Smooth muscle cell (in vitro differentiated cells): ENCODE results near the gene CLCNKA. TPM values are rescaled to one million over a fixed set of nuclear protein-coding genes. Genes with fewer than 3 reads are reported as not detected.

ENCODE experiments used
- DNase-seq: peaks from one replicate; lab custom pipeline; 2025; ENCODE audit not compliant: unreplicated experiment; lab: John Stamatoyannopoulos, UW
- H2AFZ ChIP-seq: fragments of 200-600 bp; sonication (generic); 2 replicates; pipeline ENCODE4 v1.6.0; 2016; ENCODE audit warnings: antibody characterized with exemption, low read depth, mild to moderate bottlenecking
- H3F3A ChIP-seq: fragments of 200-600 bp; sonication (generic); 2 replicates; pipeline ENCODE4 v1.6.0; 2017; ENCODE audit warnings: antibody characterized with exemption, low read depth
- H3K27ac ChIP-seq: fragments of 200-600 bp; sonication (generic); 2 replicates; pipeline ENCODE4 v1.5.1; 2016; ENCODE audit warnings: low read depth, mild to moderate bottlenecking
- H3K27me3 ChIP-seq: fragments of 200-600 bp; sonication (generic); 2 replicates; pipeline ENCODE4 v1.6.1; 2016; ENCODE audit warnings: low read depth, mild to moderate bottlenecking
- H3K36me3 ChIP-seq: fragments of 200-600 bp; sonication (generic); 2 replicates; pipeline ENCODE4 v1.5.1; 2016; ENCODE audit warnings: low read depth
- H3K4me1 ChIP-seq: fragments of 200-600 bp; sonication (generic); 2 replicates; pipeline ENCODE4 v1.5.1; 2016; ENCODE audit warnings: low read depth
- H3K4me2 ChIP-seq: fragments of 200-600 bp; sonication (generic); 2 replicates; pipeline ENCODE4 v1.6.0; 2016; ENCODE audit warnings: mild to moderate bottlenecking
- H3K4me3 ChIP-seq: fragments of 200-600 bp; sonication (generic); 2 replicates; pipeline ENCODE4 v1.5.1; 2016; ENCODE audit warnings: mild to moderate bottlenecking
- H3K79me2 ChIP-seq: fragments of 200-600 bp; sonication (generic); 2 replicates; pipeline ENCODE4 v1.6.0; 2016; ENCODE audit warnings: low read depth, mild to moderate bottlenecking
- H3K9ac ChIP-seq: fragments of 200-600 bp; sonication (generic); 2 replicates; pipeline ENCODE4 v1.6.0; 2016; ENCODE audit warnings: low read depth
- H3K9me3 ChIP-seq: fragments of 200-600 bp; sonication (generic); replicated peaks from 2 replicates; pipeline ENCODE4 v1.5.1; 2016; ENCODE audit warnings: low read depth
- H4K20me1 ChIP-seq: fragments of 200-600 bp; sonication (generic); 2 replicates; pipeline ENCODE4 v1.6.0; 2016; ENCODE audit warnings: low read depth
- WGBS: methylation state at CpG from one replicate; pipeline ENCODE4 v1.1.7; 2016; ENCODE audit warnings: low lambda C conversion rate; 5-methylcytosine and 5-hydroxymethylcytosine counted together
- polyA plus RNA-seq: library from polyadenylated mRNA; unstranded; fragments of >200 nt; fragmentation: Nextera tagmentation; extraction: Ambion mirVana; gene quantifications from 2 replicates; pipeline ENCODE4 v1.2.1, GENCODE V29; 2016
- total RNA-seq: library from RNA; depleted of rRNA; stranded (reverse); fragments of >200 nt; gene quantifications from 2 replicates; pipeline ENCODE4 v1.2.3, GENCODE V29; 2014
- TF ChIP-seq, protein P1 (sequence below): fragments of 200-600 bp; sonication (generic); IDR thresholded peaks from 2 replicates; pipeline ENCODE4 v1.5.1; 2017; ENCODE audit warnings: borderline replicate concordance, mild to moderate bottlenecking, antibody characterized with exemption; ENCODE audit not compliant: insufficient read depth, poor library complexity, severe bottlenecking

CLCNKA gene
- total and polyA plus RNA-seq, 2 experiments from 2014 or later: 0.46 TPM; not detected in 1

DNA sequence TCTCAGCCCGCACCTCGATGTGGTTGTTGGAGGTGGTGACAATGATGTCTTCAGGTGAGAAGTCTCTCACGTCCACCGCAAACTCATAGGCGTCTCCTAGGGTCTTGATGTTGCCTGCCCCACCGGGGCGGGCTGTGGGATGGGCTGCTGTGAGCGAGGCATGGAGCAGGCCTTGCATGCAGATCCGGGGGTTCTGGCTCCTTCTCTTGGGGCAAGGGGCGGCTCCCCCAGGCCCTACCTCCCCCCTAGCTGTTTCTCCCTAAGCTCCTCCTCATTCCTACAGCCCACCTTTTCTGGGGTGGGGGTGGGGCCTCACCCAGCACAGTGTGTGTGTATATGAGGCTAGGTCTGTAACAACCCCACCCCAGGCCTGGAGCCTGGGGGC, 4.8 kb upstream of the CLCNKA start:
- Histone ChIP-seq H2AFZ (no peak overlapping the region), H3K9me3 (no peaks in the 10 kb centered on the region), H3K4me2 (peak overlapping the region; percentile 82), H3K4me3 (peak overlapping the region; percentile 27), H3K4me1 (peaks cover 19% of the 10 kb centered on the region), H3K27me3 (no peaks in the 10 kb centered on the region), H4K20me1 (no peaks in the 10 kb centered on the region), H3K36me3 (no peaks in the 10 kb centered on the region), H3K27ac (peak overlapping the region; percentile 95), H3K9ac (peak overlapping the region; percentile 75), H3F3A (no peaks in the 10 kb centered on the region), H3K79me2 (no peaks in the 10 kb centered on the region)
- DNase-seq: no peak
- 95% methylated on average over 10 of the region's 10 CpGs for WGBS
- TF ChIP-seq, protein P1, sequence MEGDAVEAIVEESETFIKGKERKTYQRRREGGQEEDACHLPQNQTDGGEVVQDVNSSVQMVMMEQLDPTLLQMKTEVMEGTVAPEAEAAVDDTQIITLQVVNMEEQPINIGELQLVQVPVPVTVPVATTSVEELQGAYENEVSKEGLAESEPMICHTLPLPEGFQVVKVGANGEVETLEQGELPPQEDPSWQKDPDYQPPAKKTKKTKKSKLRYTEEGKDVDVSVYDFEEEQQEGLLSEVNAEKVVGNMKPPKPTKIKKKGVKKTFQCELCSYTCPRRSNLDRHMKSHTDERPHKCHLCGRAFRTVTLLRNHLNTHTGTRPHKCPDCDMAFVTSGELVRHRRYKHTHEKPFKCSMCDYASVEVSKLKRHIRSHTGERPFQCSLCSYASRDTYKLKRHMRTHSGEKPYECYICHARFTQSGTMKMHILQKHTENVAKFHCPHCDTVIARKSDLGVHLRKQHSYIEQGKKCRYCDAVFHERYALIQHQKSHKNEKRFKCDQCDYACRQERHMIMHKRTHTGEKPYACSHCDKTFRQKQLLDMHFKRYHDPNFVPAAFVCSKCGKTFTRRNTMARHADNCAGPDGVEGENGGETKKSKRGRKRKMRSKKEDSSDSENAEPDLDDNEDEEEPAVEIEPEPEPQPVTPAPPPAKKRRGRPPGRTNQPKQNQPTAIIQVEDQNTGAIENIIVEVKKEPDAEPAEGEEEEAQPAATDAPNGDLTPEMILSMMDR: no peak

DNA sequence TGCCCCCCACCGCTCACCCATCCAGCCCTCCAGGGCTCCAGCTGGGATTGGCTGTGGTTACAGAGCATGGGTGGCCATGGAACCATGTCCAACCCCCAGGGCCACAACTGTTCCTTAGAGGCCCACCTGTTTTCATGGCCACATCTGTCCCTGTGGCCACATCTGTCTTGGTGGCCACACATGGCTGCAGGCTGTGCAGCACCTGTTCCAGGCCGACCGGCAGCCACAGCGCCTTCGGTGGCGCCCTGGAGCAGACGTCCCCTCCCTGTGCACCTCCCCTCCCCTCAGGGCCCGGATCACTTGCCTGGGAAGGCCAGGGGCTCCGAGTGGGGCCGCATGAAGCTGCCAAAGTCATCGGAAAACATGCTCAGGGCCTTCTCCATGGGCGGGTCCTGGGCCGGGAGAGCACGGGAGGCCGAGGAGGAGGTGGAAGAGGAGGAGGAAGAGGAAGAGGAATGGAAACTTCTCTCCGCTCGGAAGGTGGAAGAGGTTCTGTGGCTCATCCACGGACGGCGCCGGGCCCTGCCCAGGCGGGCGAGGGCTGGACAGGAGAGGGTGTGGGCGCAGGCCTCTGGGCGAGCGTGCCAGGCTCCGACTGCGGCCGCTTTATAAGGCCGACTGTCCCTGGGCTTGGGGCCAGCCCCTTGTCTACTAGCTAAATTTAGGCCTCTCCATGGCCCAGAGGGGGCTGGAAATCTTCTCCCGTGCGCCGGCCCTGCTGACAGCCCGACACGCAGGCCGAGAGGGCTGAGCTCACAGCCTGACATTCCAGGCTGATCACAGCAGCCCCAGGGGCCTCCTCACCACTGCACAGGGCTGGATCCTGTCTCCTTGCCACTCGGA, 4.2 kb upstream of the CLCNKA start, which contains the start of gene HSPB7:
Gene HSPB7 (minus strand): TSS at position 583 of the 843 bp plus-strand sequence. CDS start 80 bp downstream, at position 503.
- Histone ChIP-seq H2AFZ (peak within 1 kb of the TSS; percentile 26), H3F3A (no peaks in the 10 kb centered on the region), H3K27ac (peak within 1 kb of the TSS; percentile 95), H3K9me3 (no peaks in the 10 kb centered on the region), H4K20me1 (no peaks in the 10 kb centered on the region), H3K36me3 (no peaks in the 10 kb centered on the region), H3K79me2 (no peaks in the 10 kb centered on the region), H3K4me2 (peak within 1 kb of the TSS; percentile 82), H3K9ac (peak within 1 kb of the TSS; percentile 75), H3K4me1 (peaks cover 19% of the 10 kb centered on the region), H3K4me3 (peak within 1 kb of the TSS; percentile 27), H3K27me3 (no peaks in the 10 kb centered on the region)
- 7% methylated on average over 31 of the region's 37 CpGs for WGBS
- TF ChIP-seq, protein P1: no peak
- DNase-seq: peak; percentile 88

DNA sequence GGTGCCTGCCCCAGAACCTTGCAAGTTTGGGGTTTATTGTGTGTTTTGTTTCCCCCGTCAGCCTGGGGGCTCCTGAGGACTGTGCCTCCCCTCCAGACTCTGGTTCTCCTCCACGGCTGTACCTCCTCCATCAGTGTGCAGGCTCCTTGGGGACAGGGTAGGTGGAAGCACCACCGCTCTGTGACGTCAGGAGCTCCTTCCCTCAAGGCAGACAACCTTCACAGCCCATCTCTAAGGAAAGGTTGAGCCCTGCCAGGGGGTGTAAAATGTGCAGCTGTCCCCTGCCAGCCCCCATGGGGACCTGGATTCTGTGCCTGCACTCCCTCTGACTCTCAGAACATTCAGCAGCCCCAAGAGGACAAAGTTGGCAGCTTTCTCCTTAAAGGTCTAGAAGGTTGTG, 3.5 kb upstream of the CLCNKA start:
- H3K4me2 ChIP-seq: peak overlapping the region; percentile 82
- peak overlapping the region; percentile 73 for H3K9ac ChIP-seq
- H4K20me1 ChIP-seq: no peaks in the 10 kb centered on the region
- H3K79me2 ChIP-seq: no peaks in the 10 kb centered on the region
- no peak for DNase-seq
- H3F3A ChIP-seq: no peaks in the 10 kb centered on the region
- WGBS: 18% methylated on average over 4 of the region's 4 CpGs
- no peaks in the 10 kb centered on the region for H3K27me3 ChIP-seq
- H3K4me1 ChIP-seq: peaks cover 19% of the 10 kb centered on the region
- TF ChIP-seq, protein P1: no peak
- no peaks in the 10 kb centered on the region for H3K9me3 ChIP-seq
- no peaks in the 10 kb centered on the region for H3K36me3 ChIP-seq
- no peak overlapping the region for H2AFZ ChIP-seq
- no peak overlapping the region for H3K4me3 ChIP-seq
- peak overlapping the region; percentile 95 for H3K27ac ChIP-seq
